ENCODE results near the gene KRT222. TPM values are rescaled to one million over a fixed set of nuclear protein-coding genes. Genes with fewer than 3 reads are reported as not detected.

KRT222 gene
- total RNA-seq, 1 donor, result under 0.01 TPM

DNA sequence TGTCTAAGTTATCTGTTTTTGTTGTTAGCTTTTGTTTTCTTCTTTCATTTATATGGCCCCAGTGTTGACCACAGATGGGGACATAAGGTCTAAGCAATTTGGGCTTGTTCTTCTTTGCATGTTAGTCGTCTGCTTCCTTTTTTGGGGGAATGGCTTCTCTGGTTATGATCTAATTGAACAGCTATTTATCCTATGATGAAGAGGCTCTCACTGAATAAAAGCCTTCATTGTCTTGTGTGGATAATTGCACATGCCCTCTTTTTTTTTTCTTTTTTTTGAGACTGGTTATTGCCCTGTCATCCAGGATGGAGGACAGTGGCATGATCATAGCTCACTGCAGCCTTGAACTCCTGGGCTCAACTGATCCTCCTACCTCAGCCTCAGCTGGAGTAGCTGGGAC is 31.1 kb downstream of the KRT222 start:
- no peak for TF ChIP-seq CTCF (IDR thresholded peaks at IDR 0.05; ENCODE audit: extremely low read depth, low read depth, low read length)
- Histone ChIP-seq H3K4me1 (ENCODE audit: insufficient read depth, low read length) (no peaks in the 10 kb centered on the region), H4K20me1 (ENCODE audit: insufficient read depth, low read length) (peaks cover 8% of the 10 kb centered on the region), H2AFZ (ENCODE audit: low read length) (no peak overlapping the region), H3K4me2 (ENCODE audit: insufficient read depth, low read length) (no peak overlapping the region), H3K9me3 (ENCODE audit: low read depth, low read length) (no peaks in the 10 kb centered on the region), H3K27ac (ENCODE audit: low read depth, low read length) (no peak overlapping the region), H3K36me3 (ENCODE audit: insufficient read depth, low read length) (peaks cover 85% of the 10 kb centered on the region), H3K4me3 (ENCODE audit: insufficient read depth, low read length) (no peak overlapping the region), H3K27me3 (ENCODE audit: insufficient read depth, low read length) (no peaks in the 10 kb centered on the region), H3K79me2 (ENCODE audit: insufficient read depth, low read length) (peaks cover 11% of the 10 kb centered on the region)
- no peak for DNase-seq (ENCODE audit: insufficient read length, low spot score, missing footprints)

GRCh38 chr17:40632216-40632615 is 32.8 kb downstream of the KRT222 start:
- Histone ChIP-seq H3K4me3 (ENCODE audit: insufficient read depth, low read length) (no peak overlapping the region), H2AFZ (ENCODE audit: low read length) (no peak overlapping the region), H3K27ac (ENCODE audit: low read depth, low read length) (no peak overlapping the region), H3K79me2 (ENCODE audit: insufficient read depth, low read length) (no peaks in the 10 kb centered on the region), H3K4me1 (ENCODE audit: insufficient read depth, low read length) (no peaks in the 10 kb centered on the region), H3K9me3 (ENCODE audit: low read depth, low read length) (no peaks in the 10 kb centered on the region), H3K36me3 (ENCODE audit: insufficient read depth, low read length) (peaks cover 85% of the 10 kb centered on the region), H3K27me3 (ENCODE audit: insufficient read depth, low read length) (no peaks in the 10 kb centered on the region), H3K4me2 (ENCODE audit: insufficient read depth, low read length) (no peak overlapping the region), H4K20me1 (ENCODE audit: insufficient read depth, low read length) (peaks cover 2% of the 10 kb centered on the region)
- TF ChIP-seq CTCF (IDR thresholded peaks at IDR 0.05; ENCODE audit: extremely low read depth, low read depth, low read length), result no peak
- DNase-seq (ENCODE audit: insufficient read length, low spot score, missing footprints), result no peak

- Histone ChIP-seq H3K4me3 (ENCODE audit: insufficient read depth, low read length) (no peak overlapping the region), H3K4me1 (ENCODE audit: insufficient read depth, low read length) (no peaks in the 10 kb centered on the region), H3K27ac (ENCODE audit: low read depth, low read length) (no peak overlapping the region), H3K79me2 (ENCODE audit: insufficient read depth, low read length) (no peaks in the 10 kb centered on the region), H3K9me3 (ENCODE audit: low read depth, low read length) (no peaks in the 10 kb centered on the region), H3K27me3 (ENCODE audit: insufficient read depth, low read length) (no peaks in the 10 kb centered on the region), H4K20me1 (ENCODE audit: insufficient read depth, low read length) (peaks cover 2% of the 10 kb centered on the region), H2AFZ (ENCODE audit: low read length) (no peak overlapping the region), H3K36me3 (ENCODE audit: insufficient read depth, low read length) (peaks cover 61% of the 10 kb centered on the region), H3K4me2 (ENCODE audit: insufficient read depth, low read length) (no peak overlapping the region)
- TF ChIP-seq CTCF (IDR thresholded peaks at IDR 0.05; ENCODE audit: extremely low read depth, low read depth, low read length), result no peak
- no peak for DNase-seq (ENCODE audit: insufficient read length, low spot score, missing footprints)
Measured at GRCh38 chr17:40629842-40630241, 35.1 kb downstream of the KRT222 start.

- Histone ChIP-seq H3K36me3 (ENCODE audit: insufficient read depth, low read length) (peaks cover 23% of the 10 kb centered on the region), H3K27ac (ENCODE audit: low read depth, low read length) (no peak overlapping the region), H3K4me2 (ENCODE audit: insufficient read depth, low read length) (no peak overlapping the region), H2AFZ (ENCODE audit: low read length) (no peak overlapping the region), H3K27me3 (ENCODE audit: insufficient read depth, low read length) (peaks cover 10% of the 10 kb centered on the region), H3K4me1 (ENCODE audit: insufficient read depth, low read length) (no peaks in the 10 kb centered on the region), H3K79me2 (ENCODE audit: insufficient read depth, low read length) (no peaks in the 10 kb centered on the region), H3K9me3 (ENCODE audit: low read depth, low read length) (no peaks in the 10 kb centered on the region), H4K20me1 (ENCODE audit: insufficient read depth, low read length) (peaks cover under 1% of the 10 kb centered on the region), H3K4me3 (ENCODE audit: insufficient read depth, low read length) (no peak overlapping the region)
- no peak for TF ChIP-seq CTCF (IDR thresholded peaks at IDR 0.05; ENCODE audit: extremely low read depth, low read depth, low read length)
- DNase-seq (ENCODE audit: insufficient read length, low spot score, missing footprints), result no peak
Measured at GRCh38 chr17:40625311-40625710, 39.7 kb downstream of the KRT222 start.
